GM21737 (cell line): ENCODE measurements around the gene MATN1.

Experiments used
- ATAC-seq: cut with Tn5 transposase; IDR thresholded peaks from one replicate; pipeline ENCODE4 v1.9.1; 2021; ENCODE audit warnings: mild to moderate bottlenecking, moderate library complexity; ENCODE audit not compliant: unreplicated experiment

MATN1 gene

GRCh38 chr1:30732277-30732996 lies 9.1 kb upstream of the MATN1 start:
- ATAC-seq = no peak

GRCh38 chr1:30731806-30732276 lies 8.5 kb upstream of the MATN1 start:
- no peak for ATAC-seq

GRCh38 chr1:30731109-30731805 lies 7.9 kb upstream of the MATN1 start:
- no peak for ATAC-seq

- ATAC-seq = no peak
These were observed 7.1 kb upstream of the MATN1 start for GRCh38 chr1:30730346-30731108.

- ATAC-seq = no peak
These were observed 6.5 kb upstream of the MATN1 start for GRCh38 chr1:30729901-30730300.

GRCh38 chr1:30728832-30729638 lies 5.7 kb upstream of the MATN1 start:
- no peak for ATAC-seq

- ATAC-seq = no peak
These were observed 5.0 kb upstream of the MATN1 start for GRCh38 chr1:30728340-30728739.

- no peak for ATAC-seq
These were observed 4.4 kb upstream of the MATN1 start for GRCh38 chr1:30727824-30728223.

- ATAC-seq = no peak
These were observed 3.6 kb upstream of the MATN1 start for GRCh38 chr1:30726773-30727684.

GRCh38 chr1:30726236-30726635 lies 2.9 kb upstream of the MATN1 start:
- no peak for ATAC-seq

- ATAC-seq = no peak
These were observed 2.2 kb upstream of the MATN1 start for GRCh38 chr1:30725450-30726095.

- no peak for ATAC-seq
These were observed 1.5 kb upstream of the MATN1 start for GRCh38 chr1:30724655-30725421.

- no peak for ATAC-seq
These were observed 790 bp upstream of the MATN1 start for GRCh38 chr1:30724175-30724574.

- no peak for ATAC-seq
These were observed 1.4 kb downstream of the MATN1 start for GRCh38 chr1:30721812-30722537.

GRCh38 chr1:30721341-30721793 lies 2.0 kb downstream of the MATN1 start:
- ATAC-seq = no peak

GRCh38 chr1:30720271-30721223 lies 2.8 kb downstream of the MATN1 start:
- no peak for ATAC-seq
